HG02759 (cell line): ENCODE measurements around the gene TUBB.
A peak's percentile ranks its signal among the peaks of the same experiment; 100 is the strongest.

Experiments
- ATAC-seq: cut with Tn5 transposase; IDR thresholded peaks from one replicate; pipeline ENCODE4 v1.9.1; 2021; ENCODE audit warnings: mild to moderate bottlenecking, moderate library complexity; ENCODE audit not compliant: unreplicated experiment

TUBB gene

GRCh38 chr6:30686908-30687658 is 33.1 kb upstream of the TUBB start:
- ATAC-seq: peak; percentile 51

GRCh38 chr6:30687659-30688431 is 32.3 kb upstream of the TUBB start:
- no peak for ATAC-seq

- no peak for ATAC-seq
Measured at GRCh38 chr6:30688569-30688968, 31.6 kb upstream of the TUBB start.

GRCh38 chr6:30689022-30689865 is 30.9 kb upstream of the TUBB start:
- no peak for ATAC-seq

- no peak for ATAC-seq
Measured at GRCh38 chr6:30689985-30690384, 30.2 kb upstream of the TUBB start.

- ATAC-seq: peak; percentile 41
Measured at GRCh38 chr6:30690403-30691207, 29.5 kb upstream of the TUBB start, which contains the start of gene NRM. TSS of gene NRM (minus strand) at chr6:30690984. CDS start at chr6:30690974, 10 bp downstream.

GRCh38 chr6:30691208-30691847 is 28.8 kb upstream of the TUBB start:
- ATAC-seq: no peak

GRCh38 chr6:30696432-30696831 is 23.7 kb upstream of the TUBB start:
- ATAC-seq: no peak

GRCh38 chr6:30700340-30700739 is 19.8 kb upstream of the TUBB start:
- ATAC-seq: no peak

GRCh38 chr6:30703011-30703410 is 17.1 kb upstream of the TUBB start:
- ATAC-seq: no peak

GRCh38 chr6:30703821-30704220 is 16.3 kb upstream of the TUBB start:
- no peak for ATAC-seq

GRCh38 chr6:30705620-30706019 is 14.5 kb upstream of the TUBB start:
- no peak for ATAC-seq

GRCh38 chr6:30707281-30707850 is 12.8 kb upstream of the TUBB start:
- no peak for ATAC-seq

GRCh38 chr6:30709101-30709868 is 10.9 kb upstream of the TUBB start:
- no peak for ATAC-seq

GRCh38 chr6:30711758-30712380 is 8.3 kb upstream of the TUBB start:
- ATAC-seq: no peak

GRCh38 chr6:30712441-30712945 is 7.7 kb upstream of the TUBB start:
- ATAC-seq: no peak

- no peak for ATAC-seq
Measured at GRCh38 chr6:30714263-30714662, 5.9 kb upstream of the TUBB start.

GRCh38 chr6:30716879-30717128 is 3.3 kb upstream of the TUBB start:
- ATAC-seq: no peak
